HG02852 (cell line): ENCODE data around the gene COX7B.
"Not testable (repeated sequence)": the region's sequence is repeated elsewhere in the genome, so short reads cannot be mapped to it uniquely, and the experiment has no call there.

Experiments used
- ATAC-seq: cut with Tn5 transposase; IDR thresholded peaks from one replicate; pipeline ENCODE4 v1.9.1; 2021; ENCODE audit warnings: mild to moderate bottlenecking, moderate library complexity; ENCODE audit not compliant: unreplicated experiment

Gene COX7B

DNA sequence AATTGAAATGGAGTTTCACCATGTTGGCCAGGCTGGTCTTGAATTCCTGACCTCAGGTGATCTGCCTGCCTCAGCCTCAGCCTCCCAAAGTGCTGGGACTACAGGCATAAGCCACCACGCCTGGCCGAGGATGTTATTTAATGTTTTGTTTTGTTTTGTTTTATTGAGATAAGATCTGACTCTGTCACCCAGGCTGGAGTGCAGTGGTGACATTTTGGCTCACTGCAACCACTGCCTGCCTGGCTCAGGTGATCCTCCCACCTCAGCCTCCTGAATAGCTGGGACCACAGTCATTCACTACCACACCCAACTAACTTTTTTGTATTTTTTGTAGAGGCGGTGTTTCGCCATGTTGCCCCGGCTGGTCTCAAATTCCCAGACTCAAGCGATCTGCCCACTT, 45.8 kb downstream of the COX7B start:
- not testable (repeated sequence) for ATAC-seq

DNA sequence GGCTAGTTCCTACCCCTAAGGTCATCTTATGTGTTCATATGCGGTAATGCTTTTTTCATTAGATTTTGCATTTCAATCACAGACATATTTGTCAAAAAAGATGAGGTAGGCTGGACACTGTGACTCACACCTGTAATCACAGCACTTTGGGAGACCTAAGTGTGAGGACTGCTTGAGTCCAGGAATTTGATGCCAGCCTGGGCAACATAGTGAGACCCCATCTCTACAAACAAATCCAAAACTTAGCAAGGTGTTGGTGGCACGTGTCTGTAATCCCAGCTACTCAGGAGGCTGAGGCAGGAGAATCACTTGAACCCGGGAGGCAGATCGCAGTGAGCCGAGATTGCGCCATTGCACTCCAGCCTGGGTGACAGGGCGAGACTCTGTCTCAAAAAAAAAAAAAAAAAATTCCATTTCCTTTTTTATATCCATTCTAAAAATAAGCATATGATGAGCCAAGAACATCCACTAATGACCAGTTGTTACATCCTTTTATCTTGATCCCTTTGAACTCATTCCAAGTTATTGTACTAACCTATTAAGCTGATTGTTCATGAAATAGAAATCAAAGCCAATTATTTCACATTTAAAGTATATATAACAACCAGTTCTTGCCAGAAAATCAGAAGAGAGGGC, 46.8 kb downstream of the COX7B start:
- no peak for ATAC-seq

DNA sequence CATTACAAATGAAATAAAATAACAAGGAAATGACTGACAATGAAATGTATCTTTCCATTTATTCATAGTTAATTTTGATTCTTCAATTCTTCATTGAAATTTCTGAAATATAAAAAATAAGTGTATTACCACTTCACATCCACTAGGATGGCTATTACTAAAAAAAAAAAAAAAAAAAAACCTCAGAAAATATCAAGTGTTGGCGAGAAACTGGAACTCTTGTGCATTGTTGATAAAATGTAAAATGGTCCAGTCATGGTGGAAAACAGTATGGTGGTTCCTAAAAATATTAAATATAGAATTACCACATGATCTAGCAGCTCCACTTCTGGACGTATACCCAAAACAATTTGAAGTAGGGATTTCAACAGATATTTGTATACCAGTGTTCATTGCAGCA, 47.3 kb downstream of the COX7B start:
- no peak for ATAC-seq

DNA sequence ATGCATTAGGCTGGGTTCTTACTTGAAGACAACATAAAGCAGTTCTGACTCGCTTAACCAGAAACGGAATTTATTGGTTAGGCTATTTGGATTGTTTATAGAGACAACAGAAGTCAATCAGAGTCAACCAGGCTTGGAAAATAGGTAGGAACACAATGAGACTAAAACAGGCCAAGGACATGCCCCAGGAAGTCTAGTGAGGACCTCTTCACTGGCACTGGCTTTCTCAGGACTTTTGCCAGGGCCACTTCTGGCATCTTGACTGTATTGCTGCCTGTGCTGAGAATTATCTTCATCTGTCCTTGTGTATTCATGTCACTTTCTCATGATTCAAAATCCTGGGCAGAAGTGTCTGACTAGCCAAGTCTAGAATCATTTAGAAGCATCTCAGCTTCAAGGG, 50.6 kb downstream of the COX7B start:
- no peak for ATAC-seq

DNA sequence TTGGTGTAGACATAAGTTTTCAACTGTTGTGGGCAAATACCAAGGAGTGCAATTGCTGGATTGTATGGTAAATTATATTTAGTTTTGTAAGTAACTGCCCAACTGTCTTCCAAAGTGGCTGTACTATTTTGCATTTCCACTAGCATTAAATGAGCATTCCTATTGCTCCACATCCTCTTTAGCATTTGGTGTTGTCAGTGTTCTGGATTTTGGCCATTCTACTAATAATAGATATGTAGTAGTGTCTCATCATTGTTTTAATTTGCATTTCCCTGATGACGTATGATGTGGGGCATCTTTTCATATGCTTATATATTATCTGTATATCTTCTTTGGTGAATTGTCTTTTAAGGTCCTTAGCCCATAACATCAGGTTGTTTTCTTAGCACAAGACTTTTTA, 52.9 kb downstream of the COX7B start:
- ATAC-seq: no peak

DNA sequence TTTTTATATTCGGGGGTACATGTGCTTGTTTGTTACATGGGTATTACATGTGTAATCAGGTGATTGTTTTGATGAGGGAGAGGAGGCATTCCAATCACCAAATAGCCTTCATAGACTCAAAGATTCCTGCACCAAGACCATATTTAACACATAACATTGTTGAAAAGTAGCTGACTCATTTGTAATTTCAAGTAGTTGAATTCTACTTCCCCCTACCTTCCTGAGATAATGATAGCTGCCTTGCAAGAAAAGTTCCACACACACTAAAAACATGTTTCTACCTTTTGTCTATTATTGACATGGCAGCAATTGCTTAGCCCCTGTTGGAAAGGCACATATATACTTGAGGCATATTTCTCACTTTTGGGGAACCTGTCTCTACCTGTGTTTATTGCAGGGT, 54.0 kb downstream of the COX7B start:
- no peak for ATAC-seq

DNA sequence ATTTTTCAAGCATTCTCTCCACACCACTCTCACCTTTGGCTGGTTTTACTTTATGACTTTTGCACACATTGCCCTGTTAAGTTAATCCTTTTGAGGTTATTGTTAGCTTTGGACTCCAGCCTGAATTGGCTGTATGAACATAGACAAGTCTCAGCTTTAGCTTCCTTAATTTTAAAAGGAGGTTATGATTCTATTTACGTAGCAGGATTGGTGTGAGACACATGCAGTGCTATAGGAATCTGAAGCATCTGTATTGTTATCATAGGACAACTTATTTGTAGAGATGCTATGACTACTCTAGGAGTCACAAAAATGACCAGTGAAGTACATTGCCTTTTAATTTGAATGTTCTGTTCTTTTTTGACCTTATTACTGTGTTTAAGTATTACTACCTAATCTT, 54.4 kb downstream of the COX7B start:
- ATAC-seq: no peak
